GM19351 (cell line): Measurements from ENCODE around the gene VOPP1.
A peak's percentile ranks its signal among the peaks of the same experiment; 100 is the strongest.
"Not testable (repeated sequence)": the region's sequence is repeated elsewhere in the genome, so short reads cannot be mapped to it uniquely, and the experiment has no call there.

ENCODE experiments used
- ATAC-seq: cut with Tn5 transposase; IDR thresholded peaks from one replicate; pipeline ENCODE4 v1.9.1; 2021; ENCODE audit warnings: mild to moderate bottlenecking, moderate library complexity; ENCODE audit not compliant: unreplicated experiment

Gene VOPP1

GRCh38 chr7:55572378-55573233 lies at the start of gene VOPP1:
Gene VOPP1 (minus strand): TSS chr7:55572502. CDS start chr7:55572324, 178 bp downstream.
- peak; percentile 45 for ATAC-seq

GRCh38 chr7:55618913-55619312 lies 46.6 kb upstream of the VOPP1 start:
- ATAC-seq = no peak

- ATAC-seq = not testable (repeated sequence)
Measured at GRCh38 chr7:55614365-55615064, 42.2 kb upstream of the VOPP1 start.

- ATAC-seq = not testable (repeated sequence)
Measured at GRCh38 chr7:55609726-55610125, 37.4 kb upstream of the VOPP1 start.

- ATAC-seq = not testable (repeated sequence)
Measured at GRCh38 chr7:55605661-55606060, 33.4 kb upstream of the VOPP1 start.

- ATAC-seq = peak; percentile 76
Measured at GRCh38 chr7:55597944-55598499, 25.7 kb upstream of the VOPP1 start.

GRCh38 chr7:55597214-55597739 lies 25.0 kb upstream of the VOPP1 start:
- ATAC-seq = not testable (repeated sequence)

GRCh38 chr7:55595511-55595910 lies 23.2 kb upstream of the VOPP1 start:
- no peak for ATAC-seq

GRCh38 chr7:55594870-55595269 lies 22.6 kb upstream of the VOPP1 start:
- ATAC-seq = no peak

- no peak for ATAC-seq
Measured at GRCh38 chr7:55594414-55594813, 22.1 kb upstream of the VOPP1 start.

GRCh38 chr7:55593515-55594318 lies 21.4 kb upstream of the VOPP1 start:
- peak; percentile 52 for ATAC-seq

- ATAC-seq = peak; percentile 3
Measured at GRCh38 chr7:55593172-55593514, 20.8 kb upstream of the VOPP1 start.

- ATAC-seq = no peak
Measured at GRCh38 chr7:55592492-55592891, 20.2 kb upstream of the VOPP1 start.

- ATAC-seq = no peak
Measured at GRCh38 chr7:55591282-55591931, 19.1 kb upstream of the VOPP1 start.

- no peak for ATAC-seq
Measured at GRCh38 chr7:55590517-55591281, 18.4 kb upstream of the VOPP1 start.

- ATAC-seq = no peak
Measured at GRCh38 chr7:55589905-55590304, 17.6 kb upstream of the VOPP1 start.

GRCh38 chr7:55588976-55589604 lies 16.8 kb upstream of the VOPP1 start:
- peak; percentile 35 for ATAC-seq

GRCh38 chr7:55588379-55588699 lies 16.0 kb upstream of the VOPP1 start:
- ATAC-seq = no peak

- ATAC-seq = no peak
Measured at GRCh38 chr7:55587687-55588378, 15.5 kb upstream of the VOPP1 start.
